Gastrocnemius medialis (tissue), 4 donors: Measurements from ENCODE around the gene PACS1.

Source experiments
- POLR2A ChIP-seq, 2 donors: fragments of 450-650 bp; IDR thresholded peaks; one replicate each; pipeline ENCODE4 v1.6.1; 2017; ENCODE audit warnings: antibody characterized with exemption in 2 of 2, mild to moderate bottlenecking in 2 of 2, moderate library complexity in 2 of 2
- TF ChIP-seq, protein P1 (sequence below), 5 experiments: fragments of 450-650 bp in 3 of 5; fragments of 200-600 bp in 2 of 5; sonication (generic) in 2 of 5; IDR thresholded peaks in 4 of 5; conservative IDR thresholded peaks in 1 of 5; 1 replicate in 4 of 5; 2 replicates in 1 of 5; pipeline ENCODE4 v1.5.1; 2016 to 2019; ENCODE audit warnings: antibody characterized with exemption in 5 of 5, mild to moderate bottlenecking in 3 of 5, moderate library complexity in 3 of 5

- TF ChIP-seq, protein P1, sequence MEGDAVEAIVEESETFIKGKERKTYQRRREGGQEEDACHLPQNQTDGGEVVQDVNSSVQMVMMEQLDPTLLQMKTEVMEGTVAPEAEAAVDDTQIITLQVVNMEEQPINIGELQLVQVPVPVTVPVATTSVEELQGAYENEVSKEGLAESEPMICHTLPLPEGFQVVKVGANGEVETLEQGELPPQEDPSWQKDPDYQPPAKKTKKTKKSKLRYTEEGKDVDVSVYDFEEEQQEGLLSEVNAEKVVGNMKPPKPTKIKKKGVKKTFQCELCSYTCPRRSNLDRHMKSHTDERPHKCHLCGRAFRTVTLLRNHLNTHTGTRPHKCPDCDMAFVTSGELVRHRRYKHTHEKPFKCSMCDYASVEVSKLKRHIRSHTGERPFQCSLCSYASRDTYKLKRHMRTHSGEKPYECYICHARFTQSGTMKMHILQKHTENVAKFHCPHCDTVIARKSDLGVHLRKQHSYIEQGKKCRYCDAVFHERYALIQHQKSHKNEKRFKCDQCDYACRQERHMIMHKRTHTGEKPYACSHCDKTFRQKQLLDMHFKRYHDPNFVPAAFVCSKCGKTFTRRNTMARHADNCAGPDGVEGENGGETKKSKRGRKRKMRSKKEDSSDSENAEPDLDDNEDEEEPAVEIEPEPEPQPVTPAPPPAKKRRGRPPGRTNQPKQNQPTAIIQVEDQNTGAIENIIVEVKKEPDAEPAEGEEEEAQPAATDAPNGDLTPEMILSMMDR (IDR thresholded peaks at IDR 0.05 in 4 of 5, conservative IDR thresholded peaks at IDR 0.05 in 1 of 5) = no peak
- no peak for TF ChIP-seq POLR2A (IDR thresholded peaks at IDR 0.05)
Measured at GRCh38 chr11:66230156-66230555, 160.1 kb downstream of the PACS1 start.
